Keratinocyte (primary cell): Measurements from ENCODE around the gene CCDC137. TPM values are rescaled to one million over a fixed set of nuclear protein-coding genes. Genes with fewer than 3 reads are reported as not detected.

Experiments
- DNase-seq: peaks from one replicate; pipeline ENCODE4 v3.0.0-alpha.2; 2011; ENCODE audit warnings: low read depth, missing footprints, low spot score
- FAIRE-seq: peaks from 2 replicates; lab custom pipeline; 2011; peaks lifted over from hg19 to GRCh38; lab: Jason Lieb, UNC
- H2AFZ ChIP-seq: 2 replicates; pipeline ENCODE4 v1.6.0; 2012; ENCODE audit warnings: low read length, control low read depth, inconsistent platforms; ENCODE audit not compliant: control insufficient read depth
- H3K27ac ChIP-seq: 2 replicates; pipeline ENCODE4 v1.5.1; 2011; ENCODE audit warnings: low read length; ENCODE audit not compliant: control insufficient read depth, insufficient read depth
- H3K27me3 ChIP-seq: 3 replicates; pipeline ENCODE4 v1.6.0; 2011; ENCODE audit warnings: low read length; ENCODE audit not compliant: control insufficient read depth, insufficient read depth; ENCODE audit errors: extremely low read depth
- H3K36me3 ChIP-seq, 2 experiments: 2 replicates in 1 of 2; 3 replicates in 1 of 2; pipeline ENCODE4 v1.5.1; 2011; ENCODE audit warnings: low read length in 2 of 2, mild to moderate bottlenecking in 1 of 2; ENCODE audit not compliant: control insufficient read depth in 2 of 2, insufficient read depth in 2 of 2; ENCODE audit errors: extremely low read depth in 1 of 2
- H3K4me1 ChIP-seq: 3 replicates; pipeline ENCODE4 v1.5.1; 2011; ENCODE audit warnings: low read length; ENCODE audit not compliant: control insufficient read depth, insufficient read depth; ENCODE audit errors: extremely low read depth
- H3K4me2 ChIP-seq: 3 replicates; pipeline ENCODE4 v1.6.0; 2011; ENCODE audit warnings: low read depth, low read length; ENCODE audit not compliant: control insufficient read depth, insufficient read depth; ENCODE audit errors: extremely low read depth
- H3K4me3 ChIP-seq, 3 experiments: fragments of 200-600 bp in 1 of 3; sonication (generic) in 1 of 3; 2 replicates in 2 of 3; 3 replicates in 1 of 3; pipeline ENCODE4 v1.5.1; 2011 to 2016; ENCODE audit warnings: low read length in 3 of 3, mild to moderate bottlenecking in 3 of 3, control low read depth in 2 of 3, inconsistent platforms in 1 of 3, low read depth in 1 of 3, mixed read lengths in 1 of 3, mixed run types in 1 of 3, moderate library complexity in 1 of 3; ENCODE audit not compliant: control insufficient read depth in 2 of 3, insufficient read depth in 2 of 3; ENCODE audit errors: extremely low read depth in 1 of 3
- H3K79me2 ChIP-seq: 2 replicates; pipeline ENCODE4 v1.6.0; 2012; ENCODE audit warnings: low read length; ENCODE audit not compliant: control insufficient read depth, insufficient read depth
- H3K9ac ChIP-seq: 3 replicates; pipeline ENCODE4 v1.6.0; 2011; ENCODE audit warnings: low read length; ENCODE audit not compliant: control insufficient read depth, insufficient read depth; ENCODE audit errors: extremely low read depth
- H3K9me1 ChIP-seq: 3 replicates; pipeline ENCODE4 v1.6.0; 2011; ENCODE audit warnings: low read length; ENCODE audit not compliant: control insufficient read depth, insufficient read depth; ENCODE audit errors: extremely low read depth
- H3K9me3 ChIP-seq: 2 replicates; pipeline ENCODE4 v1.5.1; 2012; ENCODE audit warnings: low read depth, low read length; ENCODE audit not compliant: control insufficient read depth
- H4K20me1 ChIP-seq: 3 replicates; pipeline ENCODE4 v1.6.0; 2011; ENCODE audit warnings: low read length; ENCODE audit not compliant: control insufficient read depth, insufficient read depth; ENCODE audit errors: extremely low read depth
- EZH2 ChIP-seq: IDR thresholded peaks from one replicate; pipeline ENCODE4 v1.6.1; 2012; ENCODE audit warnings: inconsistent platforms, mild to moderate bottlenecking, low read length, moderate library complexity
- dilution Hi-C: fragments of 300-500 bp; cut with MboI; formaldehyde crosslinking; loops from one replicate; pipeline ENCODE4 v1.7.0; 2020; ENCODE audit warnings: low sequenced_read_pairs; ENCODE audit not compliant: extremely low pct_ligation_motif_present
- polyA plus RNA-seq, 5 experiments: library from polyadenylated mRNA; depleted of rRNA in 3 of 5; stranded (reverse) in 3 of 5; stranded (forward) in 1 of 5; unstranded in 1 of 5; fragments of >200 nt; gene quantifications; 1 replicate in 1 of 5; 2 replicates in 3 of 5; 3 replicates in 1 of 5; pipeline versions ENCODE4 v1.2.1 to v1.2.3, GENCODE V29; 2011 to 2012; ENCODE audit warnings: missing spikeins in 2 of 5, low read depth in 1 of 5, low replicate concordance in 1 of 5
- TF ChIP-seq, protein P1 (sequence below), 3 experiments: IDR thresholded peaks in 1 of 3; conservative IDR thresholded peaks in 1 of 3; optimal IDR thresholded peaks in 1 of 3; 2 replicates in 2 of 3; 3 replicates in 1 of 3; pipeline versions ENCODE3 to v1.5.1; 2011; ENCODE audit warnings: low read length in 3 of 3, mild to moderate bottlenecking in 3 of 3, moderate library complexity in 2 of 3, control low read depth in 1 of 3, inconsistent platforms in 1 of 3; ENCODE audit not compliant: insufficient read depth in 2 of 3; ENCODE audit errors: extremely low read depth in 1 of 3

Gene CCDC137
- polyA plus RNA-seq, 1 donor (not counting 4 experiments of a cell fraction or from before 2014, with no cell fraction given) = 15.4 TPM

DNA sequence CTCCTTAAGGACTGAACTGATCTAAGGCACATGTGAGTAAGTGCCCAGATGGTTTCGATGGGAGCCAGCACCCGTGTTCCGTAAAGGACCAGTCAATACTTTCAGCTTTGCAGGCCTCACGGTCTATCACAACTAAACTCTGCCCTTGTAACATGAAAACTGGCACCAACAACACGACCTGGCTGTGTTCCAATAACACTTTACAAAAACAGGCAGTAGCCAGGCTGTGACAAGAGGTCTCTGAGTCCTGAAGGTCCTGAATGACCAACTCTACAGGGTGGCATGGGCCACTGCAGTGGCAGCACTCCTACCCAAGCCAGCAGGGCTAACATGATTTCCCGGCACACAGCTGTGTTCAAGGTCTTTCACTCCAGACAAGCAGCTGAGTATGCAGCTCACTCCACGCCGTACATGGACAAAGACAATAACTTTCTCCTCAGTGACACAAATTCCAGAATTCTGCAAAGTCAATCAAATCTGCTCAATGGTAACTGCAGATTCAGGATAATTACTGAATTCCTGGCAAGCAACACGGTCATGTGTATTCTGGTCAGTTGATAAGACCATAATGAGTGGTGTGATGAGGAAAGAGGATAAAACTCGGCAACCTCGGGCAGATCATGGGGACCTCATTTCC is 44.9 kb upstream of the CCDC137 start:
- FAIRE-seq (no peak), DNase-seq (no peak)
- H3K9me1 ChIP-seq = no peaks in the 10 kb centered on the region
- peaks cover 3% of the 10 kb centered on the region for H4K20me1 ChIP-seq
- no peak overlapping the region for H3K27ac ChIP-seq
- no peaks in the 10 kb centered on the region for H3K27me3 ChIP-seq
- TF ChIP-seq, protein P1, sequence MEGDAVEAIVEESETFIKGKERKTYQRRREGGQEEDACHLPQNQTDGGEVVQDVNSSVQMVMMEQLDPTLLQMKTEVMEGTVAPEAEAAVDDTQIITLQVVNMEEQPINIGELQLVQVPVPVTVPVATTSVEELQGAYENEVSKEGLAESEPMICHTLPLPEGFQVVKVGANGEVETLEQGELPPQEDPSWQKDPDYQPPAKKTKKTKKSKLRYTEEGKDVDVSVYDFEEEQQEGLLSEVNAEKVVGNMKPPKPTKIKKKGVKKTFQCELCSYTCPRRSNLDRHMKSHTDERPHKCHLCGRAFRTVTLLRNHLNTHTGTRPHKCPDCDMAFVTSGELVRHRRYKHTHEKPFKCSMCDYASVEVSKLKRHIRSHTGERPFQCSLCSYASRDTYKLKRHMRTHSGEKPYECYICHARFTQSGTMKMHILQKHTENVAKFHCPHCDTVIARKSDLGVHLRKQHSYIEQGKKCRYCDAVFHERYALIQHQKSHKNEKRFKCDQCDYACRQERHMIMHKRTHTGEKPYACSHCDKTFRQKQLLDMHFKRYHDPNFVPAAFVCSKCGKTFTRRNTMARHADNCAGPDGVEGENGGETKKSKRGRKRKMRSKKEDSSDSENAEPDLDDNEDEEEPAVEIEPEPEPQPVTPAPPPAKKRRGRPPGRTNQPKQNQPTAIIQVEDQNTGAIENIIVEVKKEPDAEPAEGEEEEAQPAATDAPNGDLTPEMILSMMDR (optimal IDR thresholded peaks at IDR 0.05 in 1 of 3, IDR thresholded peaks at IDR 0.05 in 1 of 3, conservative IDR thresholded peaks at IDR 0.05 in 1 of 3; ENCODE audit: extremely low read depth in 1 of 3, insufficient read depth in 2 of 3, low read length in 3 of 3) = no peak
- no peak for TF ChIP-seq EZH2
- H3K4me1 ChIP-seq = no peaks in the 10 kb centered on the region
- peaks cover 28% of the 10 kb centered on the region for H3K79me2 ChIP-seq
- dilution Hi-C loops = no loop called here
- no peak overlapping the region for H3K4me2 ChIP-seq
- H3K36me3 ChIP-seq = peaks cover 34 to 49% of the 10 kb centered on the region in 2 experiments
- no peak overlapping the region for H3K9ac ChIP-seq
- H3K4me3 ChIP-seq = no peak overlapping the region
- no peaks in the 10 kb centered on the region for H3K9me3 ChIP-seq
- H2AFZ ChIP-seq = no peak overlapping the region

DNA sequence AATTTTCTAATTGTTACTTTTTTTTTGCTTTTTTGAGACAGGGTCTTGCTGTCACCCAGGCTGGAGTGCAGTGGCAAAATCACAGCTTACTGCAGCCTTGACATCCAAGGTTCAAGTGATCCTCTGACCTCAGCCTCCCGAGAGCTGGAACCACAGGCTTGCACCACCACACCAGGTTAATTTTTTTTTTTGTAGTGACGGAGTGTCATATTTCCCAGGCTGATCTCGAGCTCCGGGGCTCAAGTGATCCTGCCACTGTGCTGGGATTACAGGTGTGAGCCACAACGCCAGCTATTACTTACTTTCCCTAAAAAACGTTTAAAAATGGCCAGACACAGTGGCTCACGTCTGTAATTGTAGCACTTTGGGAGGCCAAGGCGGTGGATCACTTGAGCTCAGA is 36.3 kb upstream of the CCDC137 start:
- Histone ChIP-seq H3K36me3 (peaks cover 18 to 26% of the 10 kb centered on the region in 2 experiments), H4K20me1 (peaks cover 3% of the 10 kb centered on the region)

More for the DNA sequence above, 36.3 kb upstream of the CCDC137 start:
- dilution Hi-C loops = no loop called here
- Histone ChIP-seq H2AFZ (no peak overlapping the region), H3K9ac (no peak overlapping the region), H3K27me3 (no peaks in the 10 kb centered on the region), H3K9me3 (no peaks in the 10 kb centered on the region), H3K79me2 (peaks cover 53% of the 10 kb centered on the region), H3K9me1 (peaks cover 3% of the 10 kb centered on the region), H3K4me1 (peaks cover 1% of the 10 kb centered on the region), H3K27ac (no peak overlapping the region), H3K4me3 (no peak overlapping the region), H3K4me2 (no peak overlapping the region)
- TF ChIP-seq EZH2 = no peak
- TF ChIP-seq, protein P1 (optimal IDR thresholded peaks at IDR 0.05 in 1 of 3, IDR thresholded peaks at IDR 0.05 in 1 of 3, conservative IDR thresholded peaks at IDR 0.05 in 1 of 3; ENCODE audit: extremely low read depth in 1 of 3, insufficient read depth in 2 of 3, low read length in 3 of 3) = no peak
- DNase-seq (no peak), FAIRE-seq (no peak)
